22Rv1 (cell line): Measurements from ENCODE around the gene TRIO.

Source experiments
- ZFX ChIP-seq: fragments of 450-650 bp; IDR thresholded peaks from 2 replicates; pipeline ENCODE4 v1.6.1; 2017; ENCODE audit warnings: antibody characterized with exemption, borderline replicate concordance
- TF ChIP-seq, protein P1 (sequence below): fragments of 450-650 bp; IDR thresholded peaks from 2 replicates; pipeline ENCODE4 v1.5.1; 2017; ENCODE audit warnings: mild to moderate bottlenecking

DNA sequence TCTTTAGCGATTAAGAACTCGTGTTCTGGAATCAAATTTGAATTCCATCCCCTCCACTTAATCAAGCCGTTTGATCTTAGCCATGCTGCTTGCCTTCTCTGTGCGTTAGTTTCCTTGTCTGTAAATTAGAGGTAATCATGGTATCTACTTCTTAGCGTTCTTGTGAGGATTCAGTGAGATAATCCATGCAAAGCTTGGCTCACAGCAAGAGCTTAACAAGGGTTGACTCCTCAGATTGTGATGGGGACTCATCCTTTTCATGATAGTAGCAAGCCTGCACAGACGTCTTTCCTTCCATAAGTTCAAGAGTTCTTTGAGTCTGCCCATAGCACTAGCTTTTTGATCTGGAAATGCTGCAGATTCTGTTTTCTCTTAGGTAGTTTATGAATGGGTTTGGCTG lies 72.8 kb downstream of the TRIO start:
- TF ChIP-seq, protein P1, sequence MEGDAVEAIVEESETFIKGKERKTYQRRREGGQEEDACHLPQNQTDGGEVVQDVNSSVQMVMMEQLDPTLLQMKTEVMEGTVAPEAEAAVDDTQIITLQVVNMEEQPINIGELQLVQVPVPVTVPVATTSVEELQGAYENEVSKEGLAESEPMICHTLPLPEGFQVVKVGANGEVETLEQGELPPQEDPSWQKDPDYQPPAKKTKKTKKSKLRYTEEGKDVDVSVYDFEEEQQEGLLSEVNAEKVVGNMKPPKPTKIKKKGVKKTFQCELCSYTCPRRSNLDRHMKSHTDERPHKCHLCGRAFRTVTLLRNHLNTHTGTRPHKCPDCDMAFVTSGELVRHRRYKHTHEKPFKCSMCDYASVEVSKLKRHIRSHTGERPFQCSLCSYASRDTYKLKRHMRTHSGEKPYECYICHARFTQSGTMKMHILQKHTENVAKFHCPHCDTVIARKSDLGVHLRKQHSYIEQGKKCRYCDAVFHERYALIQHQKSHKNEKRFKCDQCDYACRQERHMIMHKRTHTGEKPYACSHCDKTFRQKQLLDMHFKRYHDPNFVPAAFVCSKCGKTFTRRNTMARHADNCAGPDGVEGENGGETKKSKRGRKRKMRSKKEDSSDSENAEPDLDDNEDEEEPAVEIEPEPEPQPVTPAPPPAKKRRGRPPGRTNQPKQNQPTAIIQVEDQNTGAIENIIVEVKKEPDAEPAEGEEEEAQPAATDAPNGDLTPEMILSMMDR, result no peak
- no peak for TF ChIP-seq ZFX
